ENCODE results near the gene CDKAL1.
"Not testable (repeated sequence)": the region's sequence is repeated elsewhere in the genome, so short reads cannot be mapped to it uniquely, and the experiment has no call there.

The CDKAL1 gene

GRCh38 chr6:20707870-20708269 is 173.6 kb downstream of the CDKAL1 start:
- no peak for DNase-seq (ENCODE audit: low read depth, low spot score)

DNA sequence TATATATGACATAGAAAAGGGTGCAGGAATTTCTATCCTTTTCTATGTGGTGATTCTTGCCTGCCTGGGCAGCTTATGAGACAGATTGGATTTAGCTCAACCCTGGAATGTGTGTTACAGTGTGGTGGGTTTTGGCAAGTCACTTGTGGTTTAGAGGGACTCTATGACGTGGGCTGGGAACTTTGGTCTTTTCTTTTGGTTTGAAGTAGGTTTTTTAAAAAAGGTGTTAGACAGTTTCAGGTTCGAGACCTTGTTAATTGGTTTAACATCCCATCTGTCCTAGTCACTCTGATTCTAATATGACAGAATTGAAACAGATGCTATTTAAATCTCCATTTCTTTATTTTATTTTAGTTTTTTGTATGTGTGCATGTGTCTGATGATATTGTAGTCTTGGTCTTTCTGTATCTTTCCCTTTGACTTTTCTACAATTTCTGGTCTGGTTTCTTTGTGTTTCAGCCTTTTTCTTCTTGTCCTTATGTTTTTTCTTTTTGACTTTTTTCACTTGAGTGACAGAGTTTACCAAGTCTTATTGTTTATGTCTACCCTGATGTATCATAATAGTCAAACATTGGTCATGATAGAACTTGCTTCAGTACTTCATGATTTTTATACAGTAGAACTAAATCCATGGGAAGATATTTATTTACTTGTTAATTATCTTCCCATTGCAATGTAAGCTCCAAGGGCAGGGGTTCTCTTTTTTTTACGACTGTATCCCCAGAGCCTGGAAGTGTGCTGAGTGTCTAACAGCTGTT is 174.3 kb downstream of the CDKAL1 start:
- DNase-seq (ENCODE audit: low read depth, low spot score), result peak; percentile 92

- no peak for DNase-seq (ENCODE audit: low read depth, low spot score)
Measured at GRCh38 chr6:20709451-20709850, 175.2 kb downstream of the CDKAL1 start.

- DNase-seq (ENCODE audit: low read depth, low spot score), result no peak
Measured at GRCh38 chr6:20710341-20710740, 176.1 kb downstream of the CDKAL1 start.

GRCh38 chr6:20711518-20711917 is 177.3 kb downstream of the CDKAL1 start:
- peak; percentile 7 for DNase-seq (ENCODE audit: low read depth, low spot score)

GRCh38 chr6:20712011-20712410 is 177.8 kb downstream of the CDKAL1 start:
- DNase-seq (ENCODE audit: low read depth, low spot score), result no peak

DNA sequence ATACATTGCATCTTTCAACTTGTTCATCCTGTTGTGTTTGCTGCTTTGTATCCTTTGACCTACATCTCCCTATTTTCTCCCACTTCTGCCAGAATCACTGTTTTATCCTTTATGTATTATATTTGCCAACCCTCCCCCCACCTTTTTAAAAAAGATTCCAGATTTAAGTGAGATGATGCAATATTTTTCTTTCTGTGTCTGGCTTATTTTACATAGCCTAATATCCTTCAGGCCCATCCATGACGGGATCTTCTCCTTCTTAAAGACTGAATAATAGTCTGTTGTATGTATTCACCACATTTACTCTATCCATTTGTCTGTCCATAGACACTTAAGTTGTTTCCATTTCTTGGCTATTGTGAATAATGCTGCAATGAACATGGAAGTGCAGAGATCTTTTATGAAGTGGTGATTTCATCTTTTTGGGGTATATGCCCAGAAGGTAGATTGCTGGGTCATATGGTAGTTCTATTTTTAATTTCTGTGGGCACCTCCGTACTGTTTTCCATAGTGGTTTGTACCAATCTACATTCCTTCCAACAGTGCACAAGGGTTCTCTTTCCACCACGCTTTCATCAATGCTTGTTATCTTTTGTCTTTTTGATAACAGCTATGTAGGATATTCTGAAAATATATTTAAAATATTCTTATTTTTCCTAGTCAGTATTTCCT is 181.0 kb downstream of the CDKAL1 start:
- DNase-seq (ENCODE audit: low read depth, low spot score), result no peak

GRCh38 chr6:20716865-20717264 is 182.6 kb downstream of the CDKAL1 start:
- no peak for DNase-seq (ENCODE audit: low read depth, low spot score)

- no peak for DNase-seq (ENCODE audit: low read depth, low spot score)
Measured at GRCh38 chr6:20717743-20718142, 183.5 kb downstream of the CDKAL1 start.

GRCh38 chr6:20718705-20719653 is 184.7 kb downstream of the CDKAL1 start:
- no peak for DNase-seq (ENCODE audit: low read depth, low spot score)

GRCh38 chr6:20719980-20720379 is 185.7 kb downstream of the CDKAL1 start:
- no peak for DNase-seq (ENCODE audit: low read depth, low spot score)

DNA sequence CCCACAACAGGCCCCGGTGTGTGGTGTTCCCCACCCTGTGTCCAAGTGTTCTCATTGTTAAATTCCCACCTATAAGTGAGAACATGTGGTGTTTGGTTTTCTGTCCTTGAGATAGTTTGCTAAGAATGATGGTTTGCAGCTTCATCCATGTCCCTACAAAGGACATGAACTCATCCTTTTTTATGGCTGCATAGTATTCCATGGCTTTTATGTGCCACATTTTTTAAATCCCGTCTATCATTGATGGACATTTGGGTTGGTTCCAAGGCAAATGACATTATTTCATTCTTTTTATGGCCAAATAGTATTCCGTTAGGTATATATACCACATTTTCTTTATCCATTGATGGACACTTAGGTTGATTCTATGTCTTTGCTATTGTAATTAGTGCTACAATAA is 186.9 kb downstream of the CDKAL1 start:
- DNase-seq (ENCODE audit: low read depth, low spot score), result not testable (repeated sequence)

GRCh38 chr6:20722455-20722854 is 188.2 kb downstream of the CDKAL1 start:
- no peak for DNase-seq (ENCODE audit: low read depth, low spot score)

DNA sequence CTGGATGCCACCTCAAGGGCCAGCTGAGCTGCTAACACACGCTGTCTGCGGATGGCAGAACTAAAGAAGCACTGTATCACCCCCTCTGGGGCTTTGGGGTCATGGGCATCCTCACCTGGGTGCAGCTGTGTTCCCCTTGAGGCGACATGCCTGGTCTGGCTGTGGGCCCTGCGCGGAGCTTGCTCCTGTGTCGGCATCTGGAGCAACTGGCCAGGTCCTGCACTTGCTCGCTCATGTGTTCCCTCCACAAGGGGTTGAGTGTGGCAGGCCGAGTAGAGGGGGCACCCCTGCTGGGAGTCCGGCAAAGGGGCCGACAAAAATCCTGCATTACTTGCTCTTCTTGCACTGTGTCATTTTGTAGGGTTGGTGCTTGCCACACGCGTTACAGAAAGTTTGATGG is 189.0 kb downstream of the CDKAL1 start:
- no peak for DNase-seq (ENCODE audit: low read depth, low spot score)

DNA sequence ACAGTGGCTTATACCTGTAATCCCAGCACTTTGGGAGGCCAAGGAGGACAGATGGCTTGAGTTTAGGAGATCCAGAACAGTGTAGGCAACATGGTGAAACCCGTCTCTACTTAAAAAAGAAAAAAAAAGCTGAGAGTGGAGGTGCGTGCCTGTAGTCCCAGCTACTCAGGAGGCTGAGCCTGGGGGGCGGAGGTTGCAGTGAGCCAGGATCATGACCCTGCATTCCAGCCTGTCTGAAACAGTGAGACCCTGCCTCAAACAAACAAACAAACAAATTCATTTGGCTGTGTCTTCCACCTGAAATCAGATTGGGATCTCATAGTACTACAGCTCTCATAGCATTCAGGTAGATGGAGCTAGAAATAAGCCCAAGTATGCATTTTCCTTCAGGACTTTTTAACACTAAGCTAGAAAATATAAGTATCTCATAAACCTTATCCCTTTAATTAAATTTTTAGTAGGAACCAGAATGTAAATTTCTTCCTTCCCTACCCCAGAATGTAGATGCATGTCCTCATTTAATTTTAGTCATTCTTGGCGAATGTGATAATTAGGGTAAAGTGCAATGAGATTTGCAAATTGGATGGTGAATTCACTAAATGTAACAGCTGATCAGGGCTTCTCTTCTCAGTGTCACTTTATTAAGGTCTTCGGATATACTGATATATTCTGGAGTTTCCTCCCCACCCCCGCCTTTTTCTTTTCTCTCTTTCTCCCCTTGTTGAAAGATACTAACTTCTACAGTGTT is 190.4 kb downstream of the CDKAL1 start:
- DNase-seq (ENCODE audit: low read depth, low spot score), result no peak

DNA sequence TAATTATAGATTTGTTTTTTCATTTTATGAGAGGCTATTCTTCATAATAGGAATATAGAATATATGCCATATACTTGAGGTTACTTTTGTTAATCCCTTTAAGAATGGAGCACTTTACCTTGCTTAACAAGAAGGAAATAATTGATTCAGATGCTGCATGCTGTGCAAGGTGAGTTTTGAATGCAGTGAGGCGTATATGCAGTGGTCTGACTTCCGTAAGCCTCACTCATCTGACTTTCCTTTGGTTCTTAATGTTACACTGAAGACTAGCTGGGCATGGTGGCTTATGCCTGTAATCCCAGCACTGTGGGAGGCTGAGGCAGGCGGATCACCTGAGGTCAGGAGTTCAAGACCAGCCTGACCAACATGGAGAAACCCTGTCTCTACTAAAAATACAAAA is 191.0 kb downstream of the CDKAL1 start:
- DNase-seq (ENCODE audit: low read depth, low spot score), result not testable (repeated sequence)

GRCh38 chr6:20729086-20729485 is 194.8 kb downstream of the CDKAL1 start:
- DNase-seq (ENCODE audit: low read depth, low spot score), result no peak

- not testable (repeated sequence) for DNase-seq (ENCODE audit: low read depth, low spot score)
Measured at GRCh38 chr6:20732362-20732761, 198.1 kb downstream of the CDKAL1 start.

GRCh38 chr6:20732896-20733295 is 198.6 kb downstream of the CDKAL1 start:
- DNase-seq (ENCODE audit: low read depth, low spot score), result no peak

DNA sequence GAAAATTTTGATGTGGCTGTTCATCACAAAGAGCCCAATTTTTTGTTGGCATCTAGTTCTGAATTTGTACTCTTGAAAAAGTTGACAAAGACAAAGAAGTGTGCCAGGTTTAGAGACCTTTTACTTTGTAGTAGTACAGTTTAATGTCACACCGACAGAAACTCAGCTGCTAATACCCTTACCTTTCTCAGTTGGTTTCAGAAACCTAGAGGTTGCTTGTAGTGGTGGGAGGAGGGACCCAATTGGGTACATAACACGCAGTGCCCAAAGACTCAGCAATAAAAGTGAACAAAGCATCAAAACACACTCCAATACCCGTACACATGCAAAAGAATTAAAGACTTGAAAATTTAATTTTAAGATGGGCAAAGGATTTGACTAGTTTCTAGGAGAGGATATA is 203.7 kb downstream of the CDKAL1 start:
- no peak for DNase-seq (ENCODE audit: low read depth, low spot score)

DNA sequence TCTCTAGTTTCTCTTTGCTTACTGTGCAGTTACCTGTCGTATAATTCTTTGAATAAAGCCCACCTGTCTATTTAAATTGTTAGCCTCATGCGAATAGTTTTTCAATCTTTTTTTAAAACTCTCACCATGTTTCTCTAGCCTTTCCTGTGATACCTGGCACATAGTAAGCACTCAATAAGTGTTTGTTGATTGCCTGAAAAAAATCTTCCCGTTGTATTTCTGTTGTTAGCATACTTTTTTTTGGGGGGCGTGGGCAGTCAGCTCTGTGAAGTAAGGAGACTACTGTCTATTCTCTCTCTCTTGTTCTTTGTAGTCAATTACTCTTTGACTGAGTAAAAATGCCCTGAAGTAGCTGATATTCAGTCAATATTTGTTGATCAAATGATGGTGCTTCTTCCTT is 205.8 kb downstream of the CDKAL1 start:
- DNase-seq (ENCODE audit: low read depth, low spot score), result no peak

Data from astrocyte of the hippocampus (primary cell).